ENCODE data around the gene COQ9. TPM values are rescaled to one million over a fixed set of nuclear protein-coding genes. Genes with fewer than 3 reads are reported as not detected.
A peak's percentile ranks its signal among the peaks of the same experiment; 100 is the strongest.
"Not testable (repeated sequence)": the region's sequence is repeated elsewhere in the genome, so short reads cannot be mapped to it uniquely, and the experiment has no call there.

The COQ9 gene, protein sequence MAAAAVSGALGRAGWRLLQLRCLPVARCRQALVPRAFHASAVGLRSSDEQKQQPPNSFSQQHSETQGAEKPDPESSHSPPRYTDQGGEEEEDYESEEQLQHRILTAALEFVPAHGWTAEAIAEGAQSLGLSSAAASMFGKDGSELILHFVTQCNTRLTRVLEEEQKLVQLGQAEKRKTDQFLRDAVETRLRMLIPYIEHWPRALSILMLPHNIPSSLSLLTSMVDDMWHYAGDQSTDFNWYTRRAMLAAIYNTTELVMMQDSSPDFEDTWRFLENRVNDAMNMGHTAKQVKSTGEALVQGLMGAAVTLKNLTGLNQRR
- total RNA-seq, result 32.7 and 55.8 TPM in 2 replicates

- peak; percentile 95 to 97 for DNase-seq (ENCODE audit: low read depth in 2 of 2)
Measured at GRCh38 chr16:57447186-57447962, at the start of gene COQ9, which contains the start of gene CIAPIN1. Gene COQ9 (plus strand): TSS chr16:57447479. CDS start chr16:57447506, 27 bp downstream. Gene CIAPIN1 (minus strand): TSS chr16:57447385. CDS start chr16:57440928, 6,457 bp downstream.

DNA sequence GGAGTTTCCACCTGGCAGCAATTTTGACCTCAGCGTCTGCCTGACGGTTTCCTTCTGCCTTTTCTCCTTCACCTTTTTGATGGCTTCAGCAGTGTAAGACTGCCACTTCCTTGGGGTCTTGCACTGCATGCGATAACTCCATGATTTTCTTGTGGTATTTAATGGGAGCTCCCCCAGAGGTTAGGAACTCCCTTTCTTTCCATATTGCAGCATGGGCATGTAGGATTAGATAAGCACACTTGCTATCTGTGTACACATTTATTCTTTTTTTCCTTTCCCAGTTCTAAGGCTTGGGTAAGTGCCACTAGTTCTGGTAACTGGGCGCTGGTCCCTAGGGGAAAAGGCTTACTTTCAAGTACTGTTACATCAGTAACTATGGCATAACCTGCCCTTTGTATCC, 49.8 kb upstream of the COQ9 start:
- DNase-seq (ENCODE audit: low read depth in 2 of 2), result not testable (repeated sequence)

DNA sequence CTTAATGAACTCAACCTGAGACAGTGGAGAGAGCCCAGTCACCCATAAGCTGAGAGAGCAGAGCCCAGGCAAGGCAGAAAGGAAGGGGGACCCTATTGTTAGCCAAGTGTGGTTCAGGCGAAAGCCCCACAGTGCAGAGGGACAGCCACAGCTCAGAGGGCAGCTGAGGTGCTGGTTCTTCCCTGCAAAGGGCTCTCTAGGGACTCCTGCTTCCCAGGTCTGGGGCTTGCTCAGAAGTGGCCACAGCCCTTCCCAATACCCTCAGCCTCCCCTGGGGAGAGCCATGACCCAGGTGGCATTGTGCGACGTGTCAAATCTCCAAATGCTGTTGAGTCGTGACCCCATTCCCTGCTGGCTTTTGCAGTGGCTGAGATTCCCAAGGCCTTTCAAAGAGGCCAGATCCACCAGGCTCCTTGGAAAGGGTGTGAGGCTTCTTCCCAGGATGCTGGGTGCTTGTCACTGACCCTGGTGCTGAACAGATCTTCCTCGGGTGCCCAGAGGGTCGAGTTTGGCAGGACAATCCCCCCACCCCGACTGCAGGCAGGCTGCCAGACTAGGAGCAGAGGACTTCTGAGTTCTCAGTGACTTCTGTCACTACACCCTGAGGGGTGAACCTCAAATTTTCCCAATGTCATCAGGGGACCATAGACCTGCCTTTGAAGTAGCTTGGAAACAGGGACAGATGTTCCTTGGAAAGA, 45.2 kb upstream of the COQ9 start:
- no peak for DNase-seq (ENCODE audit: low read depth in 2 of 2)

GRCh38 chr16:57403965-57404817, 43.1 kb upstream of the COQ9 start, which contains the start of gene CCL17:
Gene CCL17 (plus strand): TSS chr16:57404767. CDS start chr16:57413933, 9,166 bp downstream.
- DNase-seq (ENCODE audit: low read depth in 2 of 2), result no peak

DNA sequence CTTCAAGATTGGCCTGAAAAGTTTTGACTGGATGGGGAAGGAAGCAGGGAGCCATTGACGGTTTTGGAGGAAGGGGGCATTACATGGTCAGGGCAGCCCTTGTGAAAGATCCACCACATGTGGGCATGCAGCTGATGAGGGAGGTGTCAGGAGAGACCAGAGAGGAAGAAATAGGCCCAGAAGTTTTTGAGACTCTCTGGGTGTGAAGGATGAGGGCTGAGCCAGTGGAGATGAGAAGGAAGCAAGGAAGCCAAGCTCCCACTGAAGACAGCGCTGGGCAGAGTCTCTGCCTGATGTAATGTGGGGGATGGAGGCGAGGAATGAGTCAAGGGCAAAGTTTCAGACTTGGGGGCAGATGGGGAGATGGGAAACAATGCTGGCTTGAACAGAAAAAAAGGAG, 42.2 kb upstream of the COQ9 start:
- DNase-seq (ENCODE audit: low read depth in 2 of 2), result no peak

GRCh38 chr16:57406881-57407280, 40.4 kb upstream of the COQ9 start:
- no peak for DNase-seq (ENCODE audit: low read depth in 2 of 2)

- DNase-seq (ENCODE audit: low read depth in 2 of 2), result no peak
Measured at GRCh38 chr16:57407521-57408353, 39.5 kb upstream of the COQ9 start.

GRCh38 chr16:57409065-57409464, 38.2 kb upstream of the COQ9 start:
- DNase-seq (ENCODE audit: low read depth in 2 of 2), result peak in 1 of 2 donors; percentile 46

- DNase-seq (ENCODE audit: low read depth in 2 of 2), result peak; percentile 24 to 28
Measured at GRCh38 chr16:57409870-57410587, 37.2 kb upstream of the COQ9 start.

GRCh38 chr16:57411362-57411976, 35.8 kb upstream of the COQ9 start:
- DNase-seq (ENCODE audit: low read depth in 2 of 2), result peak in 1 of 2 donors; percentile 20

- DNase-seq (ENCODE audit: low read depth in 2 of 2), result no peak
Measured at GRCh38 chr16:57412584-57412983, 34.7 kb upstream of the COQ9 start.

DNA sequence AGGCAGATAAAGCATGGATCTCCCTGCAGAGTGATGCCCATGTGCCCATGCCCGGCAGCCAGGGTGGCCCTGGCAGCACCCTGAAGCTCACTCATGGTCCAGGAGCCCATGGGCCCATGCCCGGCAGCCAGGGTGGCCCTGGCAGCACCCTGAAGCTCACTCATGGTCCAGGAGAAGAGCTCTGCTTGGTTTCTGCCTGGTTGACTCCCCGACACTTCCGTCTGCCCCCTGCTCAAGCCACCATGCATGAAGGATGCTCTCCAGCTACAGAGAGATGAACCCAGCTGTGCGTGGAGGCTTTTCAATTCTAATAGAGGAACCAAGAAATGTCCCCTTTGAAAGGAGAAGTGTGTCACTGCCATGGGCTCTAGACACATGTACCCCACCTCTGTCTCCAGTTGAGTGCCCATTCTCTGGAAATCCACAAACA, 34.0 kb upstream of the COQ9 start:
- DNase-seq (ENCODE audit: low read depth in 2 of 2), result no peak

- no peak for DNase-seq (ENCODE audit: low read depth in 2 of 2)
Measured at GRCh38 chr16:57413733-57414132, 33.5 kb upstream of the COQ9 start.

DNA sequence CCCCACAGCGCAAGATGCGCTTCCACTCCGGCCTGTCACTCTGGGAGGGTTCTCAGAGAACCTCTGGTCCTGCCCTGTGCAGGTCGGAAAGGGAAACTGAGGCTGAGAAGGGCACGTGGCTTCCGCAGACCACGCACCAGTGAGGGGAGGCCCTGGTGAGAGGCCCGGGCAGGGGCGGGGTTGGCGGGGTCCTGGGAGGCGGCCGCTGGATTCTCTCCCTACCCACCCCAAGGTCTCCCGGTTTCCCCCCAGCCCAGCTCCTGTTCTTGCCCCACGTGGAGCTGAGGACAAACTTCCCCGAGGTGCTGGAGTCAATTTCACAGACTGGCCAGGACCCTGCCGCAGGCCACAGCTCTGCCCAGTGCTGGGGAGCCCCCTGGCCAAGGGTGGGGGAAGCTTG, 31.2 kb upstream of the COQ9 start:
- no peak for DNase-seq (ENCODE audit: low read depth in 2 of 2)

DNA sequence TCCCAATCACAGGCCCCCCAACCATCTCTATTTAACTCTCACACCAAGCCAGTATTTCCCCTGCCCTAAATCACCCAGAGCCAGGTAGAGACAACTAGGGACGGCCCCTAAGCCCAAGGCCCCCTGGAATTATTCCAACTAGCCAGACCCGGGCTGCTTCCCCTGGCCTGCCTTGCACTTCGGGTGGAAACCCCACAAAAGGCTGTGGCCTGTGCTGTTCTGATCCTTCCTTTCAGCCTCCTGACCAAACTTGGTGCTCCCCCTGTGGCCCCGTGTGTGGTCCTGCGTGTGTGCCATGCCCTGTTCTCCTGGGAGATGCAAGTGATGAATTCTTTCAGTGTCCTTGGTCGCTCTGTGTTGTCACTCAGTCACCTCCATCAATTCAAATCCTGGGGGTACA, 27.8 kb upstream of the COQ9 start:
- no peak for DNase-seq (ENCODE audit: low read depth in 2 of 2)

DNA sequence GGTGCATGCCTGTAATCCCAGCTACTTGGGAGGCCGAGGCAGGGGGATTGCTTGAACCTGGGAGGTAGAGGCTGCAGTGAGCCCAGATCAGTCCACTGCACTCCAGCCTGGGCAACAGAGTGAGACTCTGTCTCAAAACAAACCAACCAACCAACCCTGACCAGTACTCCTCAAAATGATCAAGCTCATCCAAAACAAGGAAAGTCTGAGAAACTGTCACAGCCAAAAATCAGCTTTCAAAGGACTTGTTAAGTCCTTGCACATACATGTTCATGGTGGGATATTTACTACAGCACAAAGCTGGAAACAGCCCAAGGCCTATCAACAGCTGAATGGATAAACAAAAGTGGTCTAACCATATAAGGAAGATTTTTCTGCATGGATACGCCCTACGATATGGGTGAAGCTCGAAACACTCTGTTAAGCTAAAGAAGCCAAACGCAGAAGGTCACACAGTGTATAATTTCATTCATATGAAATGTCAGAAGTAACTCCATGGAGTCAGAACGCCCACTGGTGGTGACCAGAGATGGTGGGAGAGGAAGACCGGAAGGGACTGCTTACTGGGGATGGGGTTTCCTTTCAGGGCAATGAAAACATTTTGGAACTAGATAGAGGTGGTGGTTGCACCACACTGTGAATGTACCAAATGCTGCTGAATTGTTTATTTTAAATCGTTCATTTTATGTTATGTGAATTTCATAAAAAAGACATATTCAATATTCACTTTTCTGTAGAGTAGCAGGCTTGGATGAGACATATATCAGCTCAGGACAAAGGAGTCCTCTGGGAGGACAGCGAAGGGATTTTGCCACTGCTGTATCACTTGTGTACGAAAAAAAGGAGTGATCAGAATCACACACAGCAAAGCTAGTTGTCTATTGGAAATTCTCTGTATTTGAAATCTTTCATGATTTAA, 25.0 kb upstream of the COQ9 start:
- DNase-seq (ENCODE audit: low read depth in 2 of 2), result peak; percentile 64 to 80

GRCh38 chr16:57423152-57423551, 24.1 kb upstream of the COQ9 start:
- no peak for DNase-seq (ENCODE audit: low read depth in 2 of 2)

GRCh38 chr16:57424583-57424982, 22.7 kb upstream of the COQ9 start:
- DNase-seq (ENCODE audit: low read depth in 2 of 2), result peak in 1 of 2 donors; percentile 40

Data from lung microvascular endothelial cell (primary cell).